ENCODE results near the gene PPIE.
"Not testable (repeated sequence)": the region's sequence is repeated elsewhere in the genome, so short reads cannot be mapped to it uniquely, and the experiment has no call there.

Gene PPIE

GRCh38 chr1:39779821-39780220 lies 41.1 kb downstream of the PPIE start:
- no peak for DNase-seq

DNA sequence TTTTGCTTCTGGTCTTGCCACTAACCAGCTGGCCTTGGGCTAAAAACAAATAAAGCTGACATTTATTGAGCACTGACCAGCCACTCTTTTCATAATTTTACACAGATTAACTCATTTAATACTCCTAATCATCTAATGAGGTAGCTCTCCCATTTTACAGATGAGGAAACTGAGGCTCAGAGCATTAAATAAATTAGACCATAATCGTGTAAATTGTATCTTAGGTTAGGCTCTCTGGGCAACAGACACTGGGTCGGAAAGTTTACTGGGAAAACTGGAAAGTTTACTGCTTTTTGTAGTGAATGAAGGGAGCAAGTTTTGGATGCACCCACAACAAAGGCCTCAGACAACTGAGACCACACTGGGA lies 42.6 kb downstream of the PPIE start:
- no peak for DNase-seq

GRCh38 chr1:39782103-39782502 lies 43.4 kb downstream of the PPIE start:
- DNase-seq, result no peak

DNA sequence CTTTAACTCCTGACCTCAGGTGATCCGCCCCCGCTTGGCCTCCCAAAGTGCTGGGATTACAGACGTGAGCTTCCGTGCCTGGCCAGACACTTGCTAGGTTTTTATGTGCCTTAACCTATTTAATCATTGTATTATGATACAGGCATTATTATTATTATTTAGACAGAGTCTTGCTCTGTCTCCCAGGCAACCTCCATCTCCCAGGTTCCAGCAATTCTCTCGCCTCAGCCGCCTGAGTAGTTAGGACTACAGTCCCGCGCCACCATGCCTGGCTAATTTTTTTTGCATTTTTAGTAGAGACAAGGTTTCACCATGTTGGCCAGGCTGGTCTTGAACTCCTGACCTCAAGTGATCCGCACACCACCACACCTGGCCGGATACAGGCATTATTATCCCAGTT lies 44.0 kb downstream of the PPIE start:
- not testable (repeated sequence) for DNase-seq

DNA sequence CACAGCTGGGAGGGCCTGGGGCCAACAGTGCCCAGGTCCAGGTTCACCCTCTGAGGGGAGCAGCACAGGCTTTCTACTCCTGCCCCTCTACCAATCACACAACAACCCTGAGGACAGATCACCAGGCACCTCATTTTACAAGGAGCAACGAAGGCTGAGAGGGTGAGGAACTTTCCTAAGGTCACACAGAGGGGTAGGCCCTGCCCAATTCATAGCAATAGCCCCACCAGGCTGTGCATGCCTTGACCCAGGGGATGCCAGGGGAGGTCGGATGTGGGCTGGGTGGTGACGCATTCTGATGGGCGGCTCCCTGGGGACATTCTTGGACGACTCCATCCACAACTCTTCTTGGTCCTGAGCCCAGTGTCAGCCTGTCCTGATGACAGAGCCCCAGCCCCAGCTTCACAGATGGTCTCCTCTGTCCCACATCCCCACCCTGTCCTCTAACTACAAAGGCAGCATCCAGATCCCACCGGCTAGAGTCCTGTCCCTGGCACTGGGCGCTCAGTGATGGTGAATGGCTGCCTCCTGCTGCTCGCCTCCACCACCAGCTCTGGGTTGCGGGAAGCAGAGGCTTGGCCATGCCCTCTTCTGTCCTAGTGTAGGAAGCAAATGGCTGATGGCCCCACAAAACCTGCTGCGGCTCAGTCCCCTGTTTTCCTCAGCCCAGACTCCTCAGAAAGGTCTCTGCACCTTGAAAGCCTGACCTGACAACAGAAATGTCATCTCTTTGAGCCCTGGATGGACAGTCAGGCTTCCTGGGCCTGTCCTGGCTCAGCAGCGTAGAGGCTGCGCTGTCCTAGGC lies 47.8 kb downstream of the PPIE start:
- DNase-seq, result not testable (repeated sequence)

DNA sequence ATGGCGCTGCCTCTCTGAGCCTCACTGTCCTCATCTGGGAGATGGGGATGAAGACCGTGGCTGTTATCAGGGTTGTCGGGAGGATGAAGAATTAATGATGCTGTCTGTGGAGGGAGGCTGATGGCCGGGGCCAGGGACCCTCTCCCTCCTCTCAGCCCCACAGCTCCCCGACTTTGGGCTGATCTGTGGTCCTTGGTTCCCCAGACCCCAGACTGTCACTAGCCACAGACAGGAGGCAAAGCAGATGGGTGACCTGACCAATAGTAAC lies 48.4 kb downstream of the PPIE start:
- DNase-seq, result not testable (repeated sequence)

GRCh38 chr1:39787468-39787867 lies 48.8 kb downstream of the PPIE start:
- no peak for DNase-seq

- not testable (repeated sequence) for DNase-seq
Observed at GRCh38 chr1:39787964-39788363, 49.3 kb downstream of the PPIE start.

- DNase-seq, result no peak
Observed at GRCh38 chr1:39788426-39788757, 49.7 kb downstream of the PPIE start.

- peak; percentile 31 for DNase-seq
Observed at GRCh38 chr1:39788758-39789570, 50.3 kb downstream of the PPIE start, which contains the start of gene BMP8B. BMP8B (minus strand) TSS chr1:39788865; CDS start chr1:39788485, 380 bp downstream.

GRCh38 chr1:39789571-39790110 lies 51.0 kb downstream of the PPIE start:
- no peak for DNase-seq

GRCh38 chr1:39791838-39792237 lies 53.2 kb downstream of the PPIE start:
- DNase-seq, result no peak

GRCh38 chr1:39795651-39796050 lies 57.0 kb downstream of the PPIE start:
- no peak for DNase-seq

DNA sequence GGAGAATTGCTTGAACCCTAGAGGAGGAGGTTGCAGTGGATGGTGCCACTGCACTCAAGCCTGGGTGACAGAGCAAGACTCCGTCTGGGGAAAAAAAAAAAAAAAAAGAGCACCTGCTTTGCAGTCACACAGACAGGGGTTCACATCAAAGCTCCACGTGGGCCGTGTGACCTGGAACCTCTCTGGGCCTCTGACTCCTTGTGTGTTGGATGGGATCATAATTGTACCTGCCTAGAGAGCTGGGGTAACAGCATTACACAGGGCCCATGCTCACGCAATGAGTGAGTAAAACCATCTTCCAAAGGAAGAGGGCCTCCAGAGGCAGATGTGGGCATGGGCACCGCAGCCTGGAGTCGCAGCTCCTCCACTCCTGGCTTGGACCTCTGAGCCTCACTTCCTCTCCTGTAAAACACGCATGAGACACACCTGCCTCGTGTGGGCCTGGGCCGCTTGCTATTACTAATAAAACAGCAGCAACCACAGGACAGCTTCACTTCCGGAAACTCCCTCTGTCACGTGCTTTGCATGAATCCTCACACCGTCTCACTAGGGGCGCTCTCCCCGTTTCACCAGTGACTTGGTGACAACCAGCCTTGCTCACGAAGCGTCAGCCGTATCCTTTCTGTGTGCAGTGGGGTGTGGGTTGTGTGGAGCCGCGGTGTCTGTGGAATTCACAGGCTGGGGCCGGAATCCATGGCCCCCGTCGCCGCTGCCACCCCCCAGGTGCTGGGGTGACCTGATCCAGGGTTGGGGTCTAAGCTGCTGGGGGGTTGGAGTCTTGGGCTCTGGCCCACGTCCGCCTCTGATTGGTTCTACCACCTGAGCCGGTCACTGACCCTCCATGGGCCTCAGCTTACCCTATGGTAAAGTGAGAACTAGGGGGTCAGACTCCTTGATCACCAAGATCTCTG lies 60.4 kb downstream of the PPIE start:
- peak; percentile 81 for DNase-seq

- DNase-seq, result peak; percentile 69
Observed at GRCh38 chr1:39799770-39800470, 61.2 kb downstream of the PPIE start.

DNA sequence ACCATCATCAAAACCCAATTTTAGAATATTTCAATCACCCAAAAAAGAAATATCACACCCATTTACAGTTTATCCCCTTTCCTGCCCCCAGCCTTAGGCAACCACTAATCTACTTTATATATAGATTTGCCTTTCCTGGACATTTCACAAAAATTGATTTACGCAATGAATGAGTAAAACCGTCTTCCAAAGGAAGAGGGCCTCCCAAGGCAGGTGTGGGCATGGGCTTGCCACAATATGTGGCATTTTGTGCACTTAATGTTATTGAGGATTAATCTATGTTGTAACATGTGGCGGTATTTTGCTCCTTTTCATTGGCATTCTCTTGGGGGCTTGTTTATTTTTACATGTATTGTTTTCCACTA lies 61.8 kb downstream of the PPIE start:
- no peak for DNase-seq

DNA sequence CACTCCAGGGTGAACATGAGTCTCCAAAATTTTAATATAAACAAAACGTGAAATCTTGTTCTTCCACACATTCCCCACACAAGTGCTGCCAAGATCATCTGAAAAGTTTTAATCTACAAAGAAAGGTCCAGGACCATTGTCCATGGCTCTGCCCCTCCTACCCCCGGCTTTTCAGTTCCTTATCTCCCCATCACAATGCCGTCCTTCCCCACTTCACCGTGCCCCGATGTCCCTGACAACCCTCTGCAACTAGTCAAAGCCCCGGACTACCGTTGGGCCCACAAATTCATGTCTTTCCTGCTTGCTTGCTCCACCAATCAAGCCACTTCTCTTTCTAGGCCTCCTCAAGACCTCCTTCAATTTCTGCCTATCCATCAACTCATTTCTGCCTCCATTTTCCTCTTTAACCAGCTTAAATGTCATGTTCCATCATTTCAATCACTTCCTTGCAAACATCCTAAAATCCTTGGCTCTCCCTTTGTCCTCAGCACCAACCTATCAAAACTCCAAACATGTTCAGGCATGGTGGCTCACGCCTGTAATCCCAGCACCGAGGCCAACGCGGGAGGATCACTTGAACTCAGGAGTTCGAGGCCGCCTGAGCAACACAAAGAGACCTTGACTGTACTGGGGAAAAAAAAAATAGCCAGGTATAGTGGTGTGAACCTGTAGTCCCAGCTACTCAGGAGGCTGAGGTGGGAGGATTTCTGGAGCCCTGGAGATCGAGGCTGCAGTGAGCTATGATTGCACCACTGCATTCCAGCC lies 64.0 kb downstream of the PPIE start:
- DNase-seq, result no peak

GRCh38 chr1:39805385-39805784 lies 66.7 kb downstream of the PPIE start:
- no peak for DNase-seq

DNA sequence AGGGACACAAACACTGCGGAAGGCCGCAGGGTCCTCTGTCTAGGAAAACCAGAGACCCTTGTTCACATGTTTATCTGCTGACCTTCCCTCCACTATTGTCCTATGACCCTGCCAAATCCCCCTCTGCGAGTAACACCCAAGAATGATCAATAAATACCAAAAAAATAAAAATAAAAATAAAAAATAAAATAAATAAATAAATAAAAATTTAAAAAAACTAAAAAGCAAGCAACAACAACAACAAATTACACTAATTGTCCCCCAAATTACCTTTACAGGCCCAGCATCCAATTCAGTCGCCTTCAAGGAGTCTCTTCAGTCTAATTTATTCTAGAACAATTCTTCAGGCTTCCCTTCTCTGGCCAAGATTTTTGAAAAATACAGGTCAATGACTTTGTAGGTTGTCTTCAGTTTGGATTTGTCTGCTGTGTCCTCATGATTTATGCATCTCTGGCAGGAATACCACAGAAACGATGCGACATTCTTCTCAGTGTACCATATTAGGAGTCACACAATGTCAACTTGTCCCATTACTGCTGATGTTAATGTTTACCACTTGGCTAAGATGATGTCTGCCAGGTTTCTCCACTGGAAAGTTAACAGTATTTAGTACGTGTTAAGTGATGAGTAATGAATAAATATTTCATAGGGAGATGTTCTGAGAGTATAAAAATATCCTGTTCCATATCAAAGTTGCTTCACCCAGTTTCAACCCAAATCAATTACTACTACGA lies 70.3 kb downstream of the PPIE start:
- no peak for DNase-seq

DNA sequence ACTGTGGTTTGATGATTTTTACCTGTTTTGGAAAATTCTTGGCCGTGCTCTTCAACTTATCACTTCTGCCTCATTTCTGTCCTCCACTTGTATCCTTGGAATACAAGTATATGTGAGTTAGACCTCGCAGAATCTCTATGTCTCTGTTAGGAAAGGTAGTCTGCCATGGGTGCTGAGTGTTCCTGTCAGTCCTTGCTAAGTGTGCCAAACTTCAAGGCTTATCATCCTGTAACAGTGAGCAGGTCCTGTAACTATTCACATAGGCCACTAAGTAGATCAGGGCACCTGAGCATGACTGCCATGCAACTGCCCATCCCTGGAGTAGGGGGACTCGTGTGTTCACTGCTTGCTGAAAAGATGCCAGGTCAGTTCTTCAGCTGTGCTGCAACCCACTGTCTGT lies 74.2 kb downstream of the PPIE start:
- no peak for DNase-seq

Measured in T-helper 9 cell (primary cell).